Left lung (tissue), 10 donors: ENCODE measurements around the gene MAPT. TPM values are rescaled to one million over a fixed set of nuclear protein-coding genes. Genes with fewer than 3 reads are reported as not detected.

Experiments
- ATAC-seq: fragments of 200-7000 bp; cut with Tn5 transposase; one replicate; pipeline ENCODE4 v1.9.1; 2020; ENCODE audit warnings: moderate library complexity
- DNase-seq, 4 donors: peaks; one replicate each; pipeline ENCODE4 v3.0.0-alpha.2; 2013 to 2020
- H3K27ac ChIP-seq, 2 donors: fragments of 200-600 bp; sonication (generic) in 1 of 2; one replicate each; pipeline versions ENCODE4 v1.5.0 to v1.8.0; 2020 to 2021
- H3K27me3 ChIP-seq, 2 donors: fragments of 200-600 bp; sonication (generic) in 1 of 2; one replicate each; pipeline versions ENCODE4 v1.5.0 to v1.8.0; 2020 to 2021
- H3K36me3 ChIP-seq, 2 donors: fragments of 200-600 bp; sonication (generic) in 1 of 2; one replicate each; pipeline versions ENCODE4 v1.5.0 to v1.8.0; 2020 to 2021
- H3K4me1 ChIP-seq, 2 donors: fragments of 200-600 bp; one replicate each; pipeline ENCODE4 v1.8.0; 2021
- H3K4me3 ChIP-seq, 2 donors: fragments of 200-600 bp; sonication (generic) in 1 of 2; one replicate each; pipeline versions ENCODE4 v1.5.0 to v1.8.0; 2020 to 2021; ENCODE audit warnings: mild to moderate bottlenecking in 1 of 2
- H3K9me3 ChIP-seq, 2 donors: fragments of 200-600 bp; sonication (generic) in 1 of 2; one replicate each; pipeline versions ENCODE4 v1.5.0 to v1.8.0; 2020 to 2021
- intact Hi-C, 2 donors: fragments of 100-400 bp; cut with DNase I; formaldehyde crosslinking; loops; one replicate each; pipeline versions ENCODE4 v1.11.2 to v1.14.2; 2022
- polyA plus RNA-seq, 6 donors: library from polyadenylated mRNA; unstranded; fragments of 120-200 nt; gene quantifications; one replicate each; pipeline ENCODE4 v1.2.1, GENCODE V29; 2013; ENCODE audit not compliant: insufficient read length in 6 of 6
- total RNA-seq, 2 donors: library from RNA; stranded (reverse); fragmentation: NEBNext Ultra II Directional; extraction: Animal tissue kit (Norgen Biotek cat#: 25700); gene quantifications; one replicate each; pipeline ENCODE4 v1.2.1, GENCODE V29; 2021
- TF ChIP-seq, protein P1 (sequence below), 2 donors: fragments of 200-600 bp; sonication (generic) in 1 of 2; IDR thresholded peaks; one replicate each; pipeline versions ENCODE4 v1.5.0 to v1.8.0; 2021; ENCODE audit warnings: antibody characterized with exemption in 2 of 2
- donor health status: DM: no; HTN: yes; CAD: no.
- donor health status: DM: no; HTN: no; CAD: no.

Gene MAPT
- total and polyA plus RNA-seq, 8 donors: 0.99 to 7.7 (median 5.5) TPM

DNA sequence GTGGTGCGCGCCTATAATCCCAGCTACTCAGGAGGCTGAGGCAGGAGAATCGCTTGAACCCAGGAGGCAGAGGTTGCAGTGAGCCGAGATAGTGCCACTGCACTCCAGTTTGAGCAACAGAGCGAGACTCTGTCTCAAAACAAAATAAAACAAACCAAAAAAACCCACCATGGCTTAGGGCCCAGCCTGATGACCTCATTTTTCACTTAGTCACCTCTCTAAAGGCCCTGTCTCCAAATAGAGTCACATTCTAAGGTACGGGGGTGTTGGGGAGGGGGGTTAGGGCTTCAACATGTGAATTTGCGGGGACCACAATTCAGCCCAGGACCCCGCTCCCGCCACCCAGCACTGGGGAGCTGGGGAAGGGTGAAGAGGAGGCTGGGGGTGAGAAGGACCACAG is 103.3 kb downstream of the MAPT start:
- intact Hi-C loops: no loop called here
- TF ChIP-seq, protein P1, sequence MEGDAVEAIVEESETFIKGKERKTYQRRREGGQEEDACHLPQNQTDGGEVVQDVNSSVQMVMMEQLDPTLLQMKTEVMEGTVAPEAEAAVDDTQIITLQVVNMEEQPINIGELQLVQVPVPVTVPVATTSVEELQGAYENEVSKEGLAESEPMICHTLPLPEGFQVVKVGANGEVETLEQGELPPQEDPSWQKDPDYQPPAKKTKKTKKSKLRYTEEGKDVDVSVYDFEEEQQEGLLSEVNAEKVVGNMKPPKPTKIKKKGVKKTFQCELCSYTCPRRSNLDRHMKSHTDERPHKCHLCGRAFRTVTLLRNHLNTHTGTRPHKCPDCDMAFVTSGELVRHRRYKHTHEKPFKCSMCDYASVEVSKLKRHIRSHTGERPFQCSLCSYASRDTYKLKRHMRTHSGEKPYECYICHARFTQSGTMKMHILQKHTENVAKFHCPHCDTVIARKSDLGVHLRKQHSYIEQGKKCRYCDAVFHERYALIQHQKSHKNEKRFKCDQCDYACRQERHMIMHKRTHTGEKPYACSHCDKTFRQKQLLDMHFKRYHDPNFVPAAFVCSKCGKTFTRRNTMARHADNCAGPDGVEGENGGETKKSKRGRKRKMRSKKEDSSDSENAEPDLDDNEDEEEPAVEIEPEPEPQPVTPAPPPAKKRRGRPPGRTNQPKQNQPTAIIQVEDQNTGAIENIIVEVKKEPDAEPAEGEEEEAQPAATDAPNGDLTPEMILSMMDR (IDR thresholded peaks at IDR 0.05): no peak
- no peak for ATAC-seq

GRCh38 chr17:45998987-45999899 is 104.9 kb downstream of the MAPT start, which contains the start of gene STH:
Gene STH, plus strand, starts transcription at chr17:45999250. Its CDS starts 30 bp downstream, at chr17:45999280.
- Histone ChIP-seq H3K4me3 (no peak within 1 kb of the TSS), H3K27ac (no peak within 1 kb of the TSS), H3K4me1 (no peaks in the 10 kb centered on the region), H3K27me3 (no peaks in the 10 kb centered on the region), H3K9me3 (no peaks in the 10 kb centered on the region), H3K36me3 (no peaks in the 10 kb centered on the region)
- DNase-seq: no peak
- TF ChIP-seq, protein P1 (IDR thresholded peaks at IDR 0.05): no peak
- no peak for ATAC-seq
- intact Hi-C loops: no loop called here

More for the DNA sequence above, 103.3 kb downstream of the MAPT start:
- no peaks in the 10 kb centered on the region for H3K4me1 ChIP-seq
- H3K36me3 ChIP-seq: no peaks in the 10 kb centered on the region
- no peak overlapping the region for H3K4me3 ChIP-seq
- no peak for DNase-seq
- H3K9me3 ChIP-seq: no peaks in the 10 kb centered on the region
- no peaks in the 10 kb centered on the region for H3K27me3 ChIP-seq
- no peak overlapping the region for H3K27ac ChIP-seq

- Histone ChIP-seq H3K27ac (no peak overlapping the region), H3K36me3 (no peaks in the 10 kb centered on the region), H3K9me3 (no peaks in the 10 kb centered on the region), H3K4me3 (no peak overlapping the region), H3K4me1 (no peaks in the 10 kb centered on the region), H3K27me3 (no peaks in the 10 kb centered on the region)
- DNase-seq: no peak
- intact Hi-C loops: loop anchor here in 1 of 2 donors (5.0 kb wide), 1 partner anchor 212 kb away; no protein-coding TSS in a partner anchor
- no peak for ATAC-seq
- TF ChIP-seq, protein P1 (IDR thresholded peaks at IDR 0.05): no peak
Observed at GRCh38 chr17:45999900-46000290, 105.5 kb downstream of the MAPT start.

- H3K4me1 ChIP-seq: no peaks in the 10 kb centered on the region
- H3K4me3 ChIP-seq: no peak overlapping the region
- no peaks in the 10 kb centered on the region for H3K27me3 ChIP-seq
- intact Hi-C loops: loop anchor here in 1 of 2 donors (5.0 kb wide), 1 partner anchor 212 kb away; no protein-coding TSS in a partner anchor
- H3K9me3 ChIP-seq: no peaks in the 10 kb centered on the region
- H3K27ac ChIP-seq: no peak overlapping the region
- no peak for ATAC-seq
- no peaks in the 10 kb centered on the region for H3K36me3 ChIP-seq
- TF ChIP-seq, protein P1 (IDR thresholded peaks at IDR 0.05): no peak
- DNase-seq: no peak
Observed at GRCh38 chr17:46000292-46000691, 105.9 kb downstream of the MAPT start.

DNA sequence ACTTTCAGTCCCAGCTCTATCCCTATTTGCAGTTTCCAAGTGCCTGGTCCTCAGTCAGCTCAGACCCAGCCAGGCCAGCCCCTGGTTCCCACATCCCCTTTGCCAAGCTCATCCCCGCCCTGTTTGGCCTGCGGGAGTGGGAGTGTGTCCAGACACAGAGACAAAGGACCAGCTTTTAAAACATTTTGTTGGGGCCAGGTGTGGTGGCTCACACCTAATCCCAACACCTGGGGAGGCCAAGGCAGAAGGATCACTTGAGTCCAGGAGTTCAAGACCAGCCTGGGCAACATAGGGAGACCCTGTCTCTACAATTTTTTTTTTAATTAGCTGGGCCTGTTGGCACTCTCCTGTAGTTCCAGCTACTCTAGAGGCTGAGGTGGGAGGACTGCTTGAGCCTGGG is 106.4 kb downstream of the MAPT start:
- Histone ChIP-seq H3K36me3 (no peaks in the 10 kb centered on the region), H3K27me3 (no peaks in the 10 kb centered on the region), H3K27ac (no peak overlapping the region), H3K4me3 (no peak overlapping the region), H3K9me3 (no peaks in the 10 kb centered on the region), H3K4me1 (no peaks in the 10 kb centered on the region)
- ATAC-seq: no peak
- intact Hi-C loops: loop anchor here in 1 of 2 donors (5.0 kb wide), 1 partner anchor 212 kb away; no protein-coding TSS in a partner anchor
- no peak for DNase-seq
- TF ChIP-seq, protein P1 (IDR thresholded peaks at IDR 0.05): no peak
